ENCODE data around the gene C14orf132.

GRCh38 chr14:96011607-96012006, 27.6 kb upstream of the C14orf132 start:
- TF ChIP-seq CTCF (IDR thresholded peaks at IDR 0.05): no peak
- TF ChIP-seq POLR2A (IDR thresholded peaks at IDR 0.05): no peak

All from esophagus squamous epithelium (tissue), 4 donors.